Measurements from ENCODE around the gene CD207.
A peak's percentile ranks its signal among the peaks of the same experiment; 100 is the strongest.
"Not testable (repeated sequence)": the region's sequence is repeated elsewhere in the genome, so short reads cannot be mapped to it uniquely, and the experiment has no call there.

Gene CD207

GRCh38 chr2:70828914-70829824, 6.4 kb downstream of the CD207 start:
- peak; percentile 31 for DNase-seq

GRCh38 chr2:70828115-70828514, 7.5 kb downstream of the CD207 start:
- DNase-seq, result no peak

DNA sequence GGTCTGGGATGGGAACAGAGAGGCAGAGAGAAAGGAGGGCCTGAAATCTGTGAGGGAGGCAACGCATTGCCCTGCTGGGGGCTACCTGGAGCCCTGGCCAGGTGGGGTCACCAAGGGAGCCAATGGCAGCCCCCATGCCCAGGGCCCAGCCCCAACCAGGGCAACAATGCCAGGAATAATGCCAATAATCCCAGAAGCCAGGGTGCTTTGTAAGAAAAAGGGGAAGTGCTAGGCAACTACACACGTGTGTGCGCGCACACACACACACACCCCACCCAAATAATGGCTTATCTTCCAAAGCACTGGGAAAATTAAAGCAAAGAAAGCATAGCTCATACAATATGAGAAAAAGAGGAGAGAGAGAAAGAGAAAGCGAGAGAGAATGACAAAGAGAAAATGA, 8.2 kb downstream of the CD207 start:
- DNase-seq, result no peak

- no peak for DNase-seq
Observed at GRCh38 chr2:70826696-70827350, 8.8 kb downstream of the CD207 start.

- DNase-seq, result no peak
Observed at GRCh38 chr2:70823249-70823648, 12.4 kb downstream of the CD207 start.

- DNase-seq, result no peak
Observed at GRCh38 chr2:70822843-70823242, 12.8 kb downstream of the CD207 start.

GRCh38 chr2:70820499-70820898, 15.1 kb downstream of the CD207 start, which contains the start of gene CLEC4F:
CLEC4F (minus strand) TSS chr2:70820599; CDS start chr2:70820523, 76 bp downstream.
- DNase-seq, result no peak

- DNase-seq, result no peak
Observed at GRCh38 chr2:70817284-70817954, 18.2 kb downstream of the CD207 start.

- DNase-seq, result no peak
Observed at GRCh38 chr2:70816726-70817125, 18.9 kb downstream of the CD207 start.

GRCh38 chr2:70808983-70809958, 26.3 kb downstream of the CD207 start:
- DNase-seq, result no peak

GRCh38 chr2:70807828-70808118, 27.8 kb downstream of the CD207 start:
- DNase-seq, result no peak

GRCh38 chr2:70807102-70807827, 28.4 kb downstream of the CD207 start:
- no peak for DNase-seq

DNA sequence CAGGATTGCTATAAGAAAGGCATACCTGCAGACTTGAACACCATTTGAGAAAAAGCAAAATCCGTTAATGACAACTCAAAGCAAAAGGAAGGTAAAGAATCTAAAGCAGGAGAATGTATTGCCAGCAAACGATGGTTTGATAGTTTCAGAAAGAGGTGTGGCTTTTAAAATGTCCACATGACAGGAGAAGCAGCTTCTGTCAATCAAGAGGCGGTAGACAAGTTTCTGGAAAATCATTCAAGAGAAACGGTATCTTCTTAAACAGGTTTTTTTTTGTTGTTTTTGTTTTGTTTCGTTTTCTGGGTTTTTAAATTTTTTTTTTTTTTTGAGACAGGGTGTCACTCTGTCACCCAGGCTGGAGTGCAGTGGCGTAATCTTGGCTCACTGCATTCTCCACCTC, 29.0 kb downstream of the CD207 start:
- DNase-seq, result no peak

DNA sequence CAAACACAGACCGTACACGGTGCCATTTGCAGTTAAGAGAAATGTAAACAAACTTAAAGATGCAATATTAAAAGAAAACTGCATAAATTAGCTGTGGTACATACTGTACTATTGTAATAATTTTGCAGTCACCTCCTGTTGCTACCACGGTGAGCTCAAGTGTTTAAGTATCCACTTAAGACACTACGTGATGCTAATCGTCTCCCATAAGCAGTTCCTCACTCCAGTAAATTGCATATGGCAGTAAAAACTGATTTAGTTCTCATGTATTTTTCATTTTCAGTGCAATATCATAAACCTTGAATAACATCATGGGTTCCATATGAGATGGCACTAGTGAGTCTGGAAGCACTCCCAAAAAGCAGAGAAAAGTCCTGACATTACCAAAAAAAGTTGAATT, 29.6 kb downstream of the CD207 start:
- no peak for DNase-seq

- DNase-seq, result no peak
Observed at GRCh38 chr2:70801607-70802263, 33.9 kb downstream of the CD207 start.

- DNase-seq, result no peak
Observed at GRCh38 chr2:70799706-70800105, 35.9 kb downstream of the CD207 start.

GRCh38 chr2:70797996-70798395, 37.6 kb downstream of the CD207 start:
- DNase-seq, result not testable (repeated sequence)

DNA sequence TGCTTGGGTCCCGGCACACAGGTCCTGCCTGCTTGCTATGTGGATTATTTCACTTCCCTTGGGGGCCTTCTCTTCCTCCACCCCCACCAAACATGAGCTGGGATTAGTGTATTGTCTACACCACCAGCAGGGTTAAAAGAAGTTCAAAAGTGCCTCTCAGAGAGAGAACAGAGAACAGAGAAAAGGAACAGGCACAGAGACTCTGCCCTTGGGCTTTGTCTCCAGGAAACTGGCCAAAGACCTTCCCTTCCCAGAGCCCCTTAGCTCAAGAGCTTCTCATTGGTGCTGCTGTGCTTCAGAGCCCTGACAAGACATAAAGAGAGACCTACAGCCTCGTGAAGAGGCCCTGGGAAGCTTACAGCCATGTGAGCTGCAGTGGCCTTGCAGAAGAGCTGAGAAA, 38.1 kb downstream of the CD207 start:
- DNase-seq, result no peak

GRCh38 chr2:70796262-70796661, 39.4 kb downstream of the CD207 start:
- DNase-seq, result no peak

DNA sequence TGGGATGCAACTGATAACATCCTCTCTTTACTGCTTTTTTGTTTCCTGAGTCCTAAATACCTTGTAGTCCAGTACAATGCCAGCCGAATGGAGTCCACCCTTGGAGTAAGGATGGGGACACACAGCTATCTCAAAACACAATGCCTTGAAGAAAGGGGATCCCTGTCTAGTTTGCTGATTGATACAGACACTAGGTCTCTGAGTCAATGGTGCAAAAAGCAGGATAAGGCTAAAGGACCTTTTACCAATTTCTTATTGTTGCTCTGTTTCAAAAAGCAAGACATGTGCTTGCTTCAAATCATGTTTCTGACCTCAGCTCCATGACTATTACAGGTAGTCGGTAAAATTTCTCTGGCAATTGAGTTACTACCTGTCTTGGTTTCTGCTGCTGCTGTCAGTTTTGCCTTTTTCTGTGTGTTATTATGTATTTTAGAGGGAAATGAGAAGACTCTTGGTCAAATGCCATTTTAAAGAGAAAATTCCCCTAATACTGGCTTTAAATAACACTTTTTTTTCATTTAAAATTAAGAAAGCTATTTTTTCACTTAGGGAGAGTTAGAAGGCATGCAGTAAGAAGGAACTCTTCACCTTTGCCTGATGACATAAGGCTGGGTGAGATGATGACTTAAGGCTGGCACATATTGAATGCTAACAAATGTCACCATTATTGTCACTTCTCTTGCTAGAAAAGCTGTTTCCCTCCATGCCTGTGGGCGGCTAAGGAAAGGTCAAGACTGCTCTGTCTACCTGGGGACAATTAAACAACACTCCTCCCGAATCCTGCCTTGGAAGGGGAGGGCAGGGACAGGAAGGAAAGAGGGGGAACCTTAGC, 40.2 kb downstream of the CD207 start:
- no peak for DNase-seq
